Measurements from ENCODE around the gene PSORS1C2.

The PSORS1C2 gene

GRCh38 chr6:31112478-31112877, 26.4 kb downstream of the PSORS1C2 start, which contains the start of gene C6orf15:
TSS of gene C6orf15 (minus strand) at chr6:31112575. CDS start at chr6:31112555, 20 bp downstream.
- DNase-seq: no peak

GRCh38 chr6:31111712-31112111, 27.2 kb downstream of the PSORS1C2 start:
- DNase-seq: no peak

GRCh38 chr6:31110825-31111582, 27.9 kb downstream of the PSORS1C2 start:
- DNase-seq: no peak

- no peak for DNase-seq
These were observed 31.8 kb downstream of the PSORS1C2 start for GRCh38 chr6:31107052-31107451.

GRCh38 chr6:31103136-31103535, 35.7 kb downstream of the PSORS1C2 start:
- DNase-seq: no peak

GRCh38 chr6:31098449-31098938, 40.4 kb downstream of the PSORS1C2 start:
- no peak for DNase-seq

- DNase-seq: no peak
These were observed 42.2 kb downstream of the PSORS1C2 start for GRCh38 chr6:31096656-31097055.

- DNase-seq: no peak
These were observed 42.7 kb downstream of the PSORS1C2 start for GRCh38 chr6:31096215-31096614.

GRCh38 chr6:31094389-31094881, 44.4 kb downstream of the PSORS1C2 start:
- DNase-seq: peak; percentile 15

- no peak for DNase-seq
These were observed 45.9 kb downstream of the PSORS1C2 start for GRCh38 chr6:31092769-31093505.

GRCh38 chr6:31092238-31092637, 46.6 kb downstream of the PSORS1C2 start:
- DNase-seq: no peak

GRCh38 chr6:31091680-31092079, 47.2 kb downstream of the PSORS1C2 start:
- no peak for DNase-seq

GRCh38 chr6:31090973-31091364, 47.9 kb downstream of the PSORS1C2 start:
- DNase-seq: no peak

- no peak for DNase-seq
These were observed 48.4 kb downstream of the PSORS1C2 start for GRCh38 chr6:31090275-31090972.
